CD14-positive monocyte (primary cell): Measurements from ENCODE around the gene GNAL. TPM values are rescaled to one million over a fixed set of nuclear protein-coding genes. Genes with fewer than 3 reads are reported as not detected.

Experiments used
- DNase-seq, 3 donors: peaks; one replicate each; pipeline ENCODE4 v3.0.0-alpha.2; 2011 to 2022
- H2AFZ ChIP-seq: 2 replicates; pipeline ENCODE4 v1.6.0; 2012; ENCODE audit warnings: mild to moderate bottlenecking, low read depth, low read length, inconsistent platforms; ENCODE audit not compliant: insufficient read depth, poor library complexity, severe bottlenecking
- H3K27ac ChIP-seq, 2 donors: 1 replicate in 1 of 2; 2 replicates in 1 of 2; pipeline ENCODE4 v1.5.1; 2012 to 2013; ENCODE audit warnings: low read length in 2 of 2, control low read depth in 1 of 2, inconsistent platforms in 1 of 2, low read depth in 1 of 2, mild to moderate bottlenecking in 1 of 2
- H3K27me3 ChIP-seq, 2 donors: one replicate each; pipeline versions ENCODE4 v1.6.0 to v1.6.1; 2011 to 2013; ENCODE audit warnings: low read length in 2 of 2; ENCODE audit not compliant: control insufficient read depth in 2 of 2, insufficient read depth in 2 of 2
- H3K36me3 ChIP-seq, 2 donors: replicated peaks in 1 of 2; 1 replicate in 1 of 2; 2 replicates in 1 of 2; pipeline versions ENCODE4 v1.5.1 to v1.6.1; 2012 to 2013; ENCODE audit warnings: low read length in 2 of 2, control low read depth in 1 of 2, inconsistent platforms in 1 of 2, mild to moderate bottlenecking in 1 of 2; ENCODE audit not compliant: insufficient read depth in 2 of 2, control insufficient read depth in 1 of 2
- H3K4me1 ChIP-seq, 2 donors: 1 replicate in 1 of 2; 2 replicates in 1 of 2; pipeline versions ENCODE4 v1.5.1 to v1.6.1; 2012 to 2013; ENCODE audit warnings: low read length in 2 of 2, control low read depth in 1 of 2, inconsistent platforms in 1 of 2, mild to moderate bottlenecking in 1 of 2, moderate library complexity in 1 of 2; ENCODE audit not compliant: insufficient read depth in 2 of 2, control insufficient read depth in 1 of 2
- H3K4me2 ChIP-seq: replicated peaks from 2 replicates; pipeline ENCODE3; 2012; ENCODE audit warnings: low read length, moderate library complexity, mild to moderate bottlenecking; ENCODE audit not compliant: poor library complexity, severe bottlenecking; ENCODE audit errors: extremely low read depth
- H3K4me3 ChIP-seq, 3 experiments: fragments of 200-600 bp in 1 of 3; sonication (generic) in 1 of 3; replicated peaks in 1 of 3; 1 replicate in 2 of 3; 2 replicates in 1 of 3; pipeline ENCODE4 v1.5.1; 2011 to 2013; ENCODE audit warnings: low read length in 3 of 3, mild to moderate bottlenecking in 3 of 3, control low read depth in 2 of 3, low read depth in 2 of 3, inconsistent platforms in 1 of 3, moderate library complexity in 1 of 3
- H3K79me2 ChIP-seq: 2 replicates; pipeline ENCODE4 v1.6.0; 2012; ENCODE audit warnings: mild to moderate bottlenecking, control low read depth, inconsistent platforms, low read length, moderate library complexity; ENCODE audit not compliant: insufficient read depth
- H3K9ac ChIP-seq: 2 replicates; pipeline ENCODE4 v1.6.0; 2017; ENCODE audit warnings: low read length, mild to moderate bottlenecking; ENCODE audit not compliant: insufficient read depth, poor library complexity, severe bottlenecking
- H3K9me3 ChIP-seq, 2 donors: replicated peaks in 1 of 2; 1 replicate in 1 of 2; 2 replicates in 1 of 2; pipeline versions ENCODE4 v1.5.1 to v1.6.1; 2012 to 2013; ENCODE audit warnings: low read length in 2 of 2, control low read depth in 1 of 2; ENCODE audit not compliant: control insufficient read depth in 1 of 2, insufficient read depth in 1 of 2
- H4K20me1 ChIP-seq: 2 replicates; pipeline ENCODE4 v1.6.0; 2012; ENCODE audit warnings: mild to moderate bottlenecking, low read length, control low read depth, moderate library complexity; ENCODE audit not compliant: insufficient read depth
- H3K27ac Mint-ChIP-seq, 7 donors: one replicate each; pipeline ENCODE4 v1.8.0; 2020; ENCODE audit warnings: mild to moderate bottlenecking in 7 of 7, mixed read lengths in 7 of 7, moderate library complexity in 6 of 7, inconsistent platforms in 2 of 7
- H3K27me3 Mint-ChIP-seq, 3 donors: one replicate each; pipeline ENCODE4 v1.8.0; 2021 to 2022; ENCODE audit warnings: low read depth in 3 of 3, mild to moderate bottlenecking in 3 of 3, mixed read lengths in 3 of 3, moderate library complexity in 3 of 3, inconsistent platforms in 1 of 3
- H3K36me3 Mint-ChIP-seq, 2 donors: one replicate each; pipeline ENCODE4 v1.8.0; 2020; ENCODE audit warnings: mixed read lengths in 2 of 2, inconsistent platforms in 1 of 2, mild to moderate bottlenecking in 1 of 2
- H3K4me1 Mint-ChIP-seq: one replicate; pipeline ENCODE4 v1.8.0; 2020; ENCODE audit warnings: mild to moderate bottlenecking, mixed read lengths
- H3K4me3 Mint-ChIP-seq, 2 donors: one replicate each; pipeline ENCODE4 v1.8.0; 2020; ENCODE audit warnings: mild to moderate bottlenecking in 2 of 2, mixed read lengths in 2 of 2, moderate library complexity in 1 of 2
- H3K9me3 Mint-ChIP-seq, 7 donors: one replicate each; pipeline ENCODE4 v1.8.0; 2020 to 2022; ENCODE audit warnings: mixed read lengths in 7 of 7, mild to moderate bottlenecking in 6 of 7, moderate library complexity in 6 of 7, inconsistent platforms in 2 of 7
- CTCF ChIP-seq: fragments of 200-600 bp; IDR thresholded peaks from one replicate; pipeline ENCODE4 v1.8.0; 2022; ENCODE audit warnings: antibody characterized with exemption, mild to moderate bottlenecking
- WGBS: methylation state at CpG from one replicate; pipeline ENCODE4 v1.1.5; 2013; ENCODE audit warnings: missing lambda C conversion rate; ENCODE audit not compliant: insufficient coverage; 5-methylcytosine and 5-hydroxymethylcytosine counted together
- intact Hi-C, 2 donors: fragments of 100-400 bp; cut with micrococcal nuclease; formaldehyde crosslinking; loops; one replicate each; pipeline versions ENCODE4 v1.15.0 to v1.15.1; 2023
- polyA plus RNA-seq, 3 donors: library from polyadenylated mRNA; depleted of rRNA in 1 of 3; unstranded in 2 of 3; stranded (reverse) in 1 of 3; fragments of 300-500 nt in 2 of 3; fragments of >200 nt in 1 of 3; fragmentation: Illumina TruSeq in 2 of 3; gene quantifications; 1 replicate in 2 of 3; 2 replicates in 1 of 3; pipeline ENCODE4 v1.2.3, GENCODE V29; 2012 to 2021

Gene GNAL
- polyA plus RNA-seq, 3 donors, result 0.01 to 0.03 TPM; not detected in 1

DNA sequence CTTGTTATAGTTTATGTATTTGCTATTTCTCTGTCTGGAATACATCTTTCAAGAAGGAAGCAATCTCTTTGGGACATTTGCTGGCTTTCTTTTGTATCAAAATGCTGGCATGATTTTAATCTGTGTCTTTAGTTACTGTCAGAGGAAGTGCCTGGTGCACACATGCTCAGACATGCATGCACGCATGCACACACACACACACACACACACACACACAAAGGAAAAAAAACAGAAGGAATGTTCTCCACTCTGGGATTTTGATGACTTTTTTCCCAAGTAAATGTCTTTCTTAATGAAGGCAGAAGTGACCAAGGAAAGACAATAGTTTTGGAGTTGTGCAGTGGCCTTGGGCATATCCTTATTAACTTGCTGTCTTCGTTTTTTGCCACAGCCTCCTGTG lies 6.7 kb downstream of the GNAL start:
- no peaks in the 10 kb centered on the region for H3K79me2 ChIP-seq
- H3K4me3 Mint-ChIP-seq, result no peak overlapping the region
- H3K4me2 ChIP-seq, result no peak overlapping the region
- WGBS, result no CpG with 5 or more reads among the region's 2 CpGs
- H3K4me1 Mint-ChIP-seq, result no peaks in the 10 kb centered on the region
- no peak for DNase-seq
- H3K9me3 ChIP-seq, result peaks cover 0 to 4% of the 10 kb centered on the region in 2 donors
- peaks cover 0 to 4% (median 0%) of the 10 kb centered on the region in 7 donors for H3K9me3 Mint-ChIP-seq
- TF ChIP-seq CTCF, result no peak
- H2AFZ ChIP-seq, result no peak overlapping the region
- no peaks in the 10 kb centered on the region for H3K36me3 ChIP-seq
- peaks cover 23 to 33% (median 28%) of the 10 kb centered on the region in 3 donors for H3K27me3 Mint-ChIP-seq
- H3K27ac ChIP-seq, result no peak overlapping the region
- no peaks in the 10 kb centered on the region for H3K36me3 Mint-ChIP-seq
- no peak overlapping the region for H3K9ac ChIP-seq
- no peak overlapping the region for H3K4me3 ChIP-seq
- H3K27ac Mint-ChIP-seq, result no peak overlapping the region
- H4K20me1 ChIP-seq, result no peaks in the 10 kb centered on the region
- intact Hi-C loops, result no loop called here
- no peaks in the 10 kb centered on the region for H3K4me1 ChIP-seq
- H3K27me3 ChIP-seq, result peaks cover 12 to 30% of the 10 kb centered on the region in 2 donors

DNA sequence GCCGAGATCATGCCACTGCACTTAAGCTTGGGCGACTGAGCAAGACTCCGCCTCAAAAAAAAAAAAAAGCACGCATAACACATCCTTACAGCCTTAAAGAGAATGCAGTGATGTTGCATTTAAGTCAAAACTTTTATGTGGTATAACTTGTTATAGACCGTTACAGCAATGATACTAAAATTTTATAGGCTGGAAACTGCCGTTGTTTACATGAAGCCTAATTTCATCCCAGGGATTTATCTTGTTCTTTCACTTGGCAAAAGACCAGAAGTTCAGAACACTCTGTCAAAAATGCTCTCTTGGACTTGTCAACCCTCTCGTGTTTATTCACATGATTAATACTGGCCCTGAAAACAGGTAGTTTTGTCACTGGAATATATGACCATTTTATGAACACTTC lies 7.4 kb downstream of the GNAL start:
- no peaks in the 10 kb centered on the region for H4K20me1 ChIP-seq
- H3K36me3 ChIP-seq, result no peaks in the 10 kb centered on the region
- no peak overlapping the region for H3K9ac ChIP-seq
- H3K4me3 ChIP-seq, result no peak overlapping the region
- DNase-seq, result no peak
- no peaks in the 10 kb centered on the region for H3K4me1 ChIP-seq
- H3K4me3 Mint-ChIP-seq, result no peak overlapping the region
- intact Hi-C loops, result no loop called here
- H3K27ac Mint-ChIP-seq, result no peak overlapping the region
- no peak overlapping the region for H3K4me2 ChIP-seq
- peaks cover 0 to 4% (median 0%) of the 10 kb centered on the region in 7 donors for H3K9me3 Mint-ChIP-seq
- no peaks in the 10 kb centered on the region for H3K79me2 ChIP-seq
- no peak overlapping the region for H2AFZ ChIP-seq
- H3K27me3 ChIP-seq, result peaks cover 12 to 30% of the 10 kb centered on the region in 2 donors
- peaks cover 22 to 33% (median 28%) of the 10 kb centered on the region in 3 donors for H3K27me3 Mint-ChIP-seq
- WGBS, result 89% methylated on average over 2 of the region's 7 CpGs
- peaks cover 0 to 4% of the 10 kb centered on the region in 2 donors for H3K9me3 ChIP-seq
- H3K4me1 Mint-ChIP-seq, result no peaks in the 10 kb centered on the region
- no peak for TF ChIP-seq CTCF
- H3K27ac ChIP-seq, result no peak overlapping the region
- no peaks in the 10 kb centered on the region for H3K36me3 Mint-ChIP-seq
